HEK293 (cell line): ENCODE results near the gene RPRD1B.
A peak's percentile ranks its signal among the peaks of the same experiment; 100 is the strongest.

Experiments
- ATF2 ChIP-seq: fragments of 450-650 bp; formaldehyde crosslinking; IDR thresholded peaks from 2 replicates; pipeline ENCODE4 v1.5.1; 2016; ENCODE audit warnings: missing biosample characterization, missing genetic modification characterization, low read depth
- CTCF ChIP-seq: fragments of 450-650 bp; formaldehyde crosslinking; IDR thresholded peaks from 2 replicates; pipeline ENCODE4 v1.5.1; 2016; ENCODE audit warnings: missing biosample characterization, missing genetic modification characterization
- SALL2 ChIP-seq: fragments of 450-650 bp; formaldehyde crosslinking; IDR thresholded peaks from 2 replicates; pipeline ENCODE4 v1.5.0; 2017; ENCODE audit warnings: missing biosample characterization, mild to moderate bottlenecking, missing genetic modification characterization, borderline replicate concordance
- TSHZ1 ChIP-seq: fragments of 450-650 bp; formaldehyde crosslinking; IDR thresholded peaks from 2 replicates; pipeline ENCODE4 v1.5.1; 2016; ENCODE audit warnings: missing biosample characterization, missing genetic modification characterization, borderline replicate concordance
- ZNF121 ChIP-seq: fragments of 450-650 bp; formaldehyde crosslinking; IDR thresholded peaks from 2 replicates; pipeline ENCODE4 v1.5.1; 2016; ENCODE audit warnings: missing biosample characterization, missing genetic modification characterization
- ZNF174 ChIP-seq: fragments of 450-650 bp; formaldehyde crosslinking; IDR thresholded peaks from 2 replicates; pipeline ENCODE4 v1.5.0; 2017; ENCODE audit warnings: missing biosample characterization, mild to moderate bottlenecking, missing genetic modification characterization
- ZNF274 ChIP-seq, 2 experiments: fragments of 200-500 bp in 1 of 2; fragments of 450-650 bp in 1 of 2; sonication (Bioruptor generic) in 1 of 2; formaldehyde crosslinking in 1 of 2; IDR thresholded peaks; 2 replicates each; pipeline versions ENCODE4 v1.5.1 to v1.6.1; 2014 to 2016; ENCODE audit warnings: borderline replicate concordance in 1 of 2, inconsistent platforms in 1 of 2, low read length in 1 of 2, missing biosample characterization in 1 of 2, missing genetic modification characterization in 1 of 2
- ZNF518A ChIP-seq: fragments of 450-650 bp; formaldehyde crosslinking; conservative IDR thresholded peaks from 2 replicates; pipeline ENCODE4 v1.5.1; 2016; ENCODE audit warnings: low read depth, missing biosample characterization, missing genetic modification characterization
- ZNF670 ChIP-seq: fragments of 450-650 bp; formaldehyde crosslinking; IDR thresholded peaks from 2 replicates; pipeline ENCODE4 v1.5.1; 2016; ENCODE audit warnings: missing biosample characterization, missing genetic modification characterization, low read depth
- TF ChIP-seq, protein P1 (sequence below): fragments of 450-650 bp; formaldehyde crosslinking; IDR thresholded peaks from 2 replicates; pipeline ENCODE4 v1.5.1; 2016; ENCODE audit warnings: missing biosample characterization, missing genetic modification characterization, low read depth
- TF ChIP-seq, protein P2 (sequence below): fragments of 450-650 bp; formaldehyde crosslinking; IDR thresholded peaks from 2 replicates; pipeline ENCODE4 v1.5.1; 2016; ENCODE audit warnings: missing biosample characterization, missing genetic modification characterization
- TF ChIP-seq, protein P3 (sequence below): fragments of 450-650 bp; formaldehyde crosslinking; IDR thresholded peaks from 2 replicates; pipeline ENCODE4 v1.5.1; 2016; ENCODE audit warnings: missing biosample characterization, missing genetic modification characterization
- TF ChIP-seq, protein P4 (sequence below): fragments of 450-650 bp; formaldehyde crosslinking; IDR thresholded peaks from 2 replicates; pipeline ENCODE4 v1.5.1; 2016; ENCODE audit warnings: missing biosample characterization, missing genetic modification characterization

GRCh38 chr20:38032585-38033329, 789 bp upstream of the RPRD1B start:
- TF ChIP-seq SALL2 (tag by site-specific recombination) = no peak
- no peak for TF ChIP-seq TSHZ1 (tag by site-specific recombination)
- no peak for TF ChIP-seq ZNF174
- no peak for TF ChIP-seq CTCF
- TF ChIP-seq, protein P1, sequence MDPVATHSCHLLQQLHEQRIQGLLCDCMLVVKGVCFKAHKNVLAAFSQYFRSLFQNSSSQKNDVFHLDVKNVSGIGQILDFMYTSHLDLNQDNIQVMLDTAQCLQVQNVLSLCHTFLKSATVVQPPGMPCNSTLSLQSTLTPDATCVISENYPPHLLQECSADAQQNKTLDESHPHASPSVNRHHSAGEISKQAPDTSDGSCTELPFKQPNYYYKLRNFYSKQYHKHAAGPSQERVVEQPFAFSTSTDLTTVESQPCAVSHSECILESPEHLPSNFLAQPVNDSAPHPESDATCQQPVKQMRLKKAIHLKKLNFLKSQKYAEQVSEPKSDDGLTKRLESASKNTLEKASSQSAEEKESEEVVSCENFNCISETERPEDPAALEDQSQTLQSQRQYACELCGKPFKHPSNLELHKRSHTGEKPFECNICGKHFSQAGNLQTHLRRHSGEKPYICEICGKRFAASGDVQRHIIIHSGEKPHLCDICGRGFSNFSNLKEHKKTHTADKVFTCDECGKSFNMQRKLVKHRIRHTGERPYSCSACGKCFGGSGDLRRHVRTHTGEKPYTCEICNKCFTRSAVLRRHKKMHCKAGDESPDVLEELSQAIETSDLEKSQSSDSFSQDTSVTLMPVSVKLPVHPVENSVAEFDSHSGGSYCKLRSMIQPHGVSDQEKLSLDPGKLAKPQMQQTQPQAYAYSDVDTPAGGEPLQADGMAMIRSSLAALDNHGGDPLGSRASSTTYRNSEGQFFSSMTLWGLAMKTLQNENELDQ (tag by site-specific recombination) = no peak
- TF ChIP-seq ZNF670 = no peak
- TF ChIP-seq ATF2 (tag by site-specific recombination) = no peak
- TF ChIP-seq, protein P2, sequence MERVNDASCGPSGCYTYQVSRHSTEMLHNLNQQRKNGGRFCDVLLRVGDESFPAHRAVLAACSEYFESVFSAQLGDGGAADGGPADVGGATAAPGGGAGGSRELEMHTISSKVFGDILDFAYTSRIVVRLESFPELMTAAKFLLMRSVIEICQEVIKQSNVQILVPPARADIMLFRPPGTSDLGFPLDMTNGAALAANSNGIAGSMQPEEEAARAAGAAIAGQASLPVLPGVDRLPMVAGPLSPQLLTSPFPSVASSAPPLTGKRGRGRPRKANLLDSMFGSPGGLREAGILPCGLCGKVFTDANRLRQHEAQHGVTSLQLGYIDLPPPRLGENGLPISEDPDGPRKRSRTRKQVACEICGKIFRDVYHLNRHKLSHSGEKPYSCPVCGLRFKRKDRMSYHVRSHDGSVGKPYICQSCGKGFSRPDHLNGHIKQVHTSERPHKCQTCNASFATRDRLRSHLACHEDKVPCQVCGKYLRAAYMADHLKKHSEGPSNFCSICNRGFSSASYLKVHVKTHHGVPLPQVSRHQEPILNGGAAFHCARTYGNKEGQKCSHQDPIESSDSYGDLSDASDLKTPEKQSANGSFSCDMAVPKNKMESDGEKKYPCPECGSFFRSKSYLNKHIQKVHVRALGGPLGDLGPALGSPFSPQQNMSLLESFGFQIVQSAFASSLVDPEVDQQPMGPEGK = no peak
- TF ChIP-seq ZNF274 (IDR thresholded peaks at IDR 0.05; ENCODE audit: low read length) = no peak
- no peak for TF ChIP-seq ZNF274 (tag by site-specific recombination; IDR thresholded peaks at IDR 0.05; ENCODE audit: borderline replicate concordance)
- TF ChIP-seq ZNF518A (tag by site-specific recombination) = no peak
- no peak for TF ChIP-seq ZNF121
- TF ChIP-seq, protein P3, sequence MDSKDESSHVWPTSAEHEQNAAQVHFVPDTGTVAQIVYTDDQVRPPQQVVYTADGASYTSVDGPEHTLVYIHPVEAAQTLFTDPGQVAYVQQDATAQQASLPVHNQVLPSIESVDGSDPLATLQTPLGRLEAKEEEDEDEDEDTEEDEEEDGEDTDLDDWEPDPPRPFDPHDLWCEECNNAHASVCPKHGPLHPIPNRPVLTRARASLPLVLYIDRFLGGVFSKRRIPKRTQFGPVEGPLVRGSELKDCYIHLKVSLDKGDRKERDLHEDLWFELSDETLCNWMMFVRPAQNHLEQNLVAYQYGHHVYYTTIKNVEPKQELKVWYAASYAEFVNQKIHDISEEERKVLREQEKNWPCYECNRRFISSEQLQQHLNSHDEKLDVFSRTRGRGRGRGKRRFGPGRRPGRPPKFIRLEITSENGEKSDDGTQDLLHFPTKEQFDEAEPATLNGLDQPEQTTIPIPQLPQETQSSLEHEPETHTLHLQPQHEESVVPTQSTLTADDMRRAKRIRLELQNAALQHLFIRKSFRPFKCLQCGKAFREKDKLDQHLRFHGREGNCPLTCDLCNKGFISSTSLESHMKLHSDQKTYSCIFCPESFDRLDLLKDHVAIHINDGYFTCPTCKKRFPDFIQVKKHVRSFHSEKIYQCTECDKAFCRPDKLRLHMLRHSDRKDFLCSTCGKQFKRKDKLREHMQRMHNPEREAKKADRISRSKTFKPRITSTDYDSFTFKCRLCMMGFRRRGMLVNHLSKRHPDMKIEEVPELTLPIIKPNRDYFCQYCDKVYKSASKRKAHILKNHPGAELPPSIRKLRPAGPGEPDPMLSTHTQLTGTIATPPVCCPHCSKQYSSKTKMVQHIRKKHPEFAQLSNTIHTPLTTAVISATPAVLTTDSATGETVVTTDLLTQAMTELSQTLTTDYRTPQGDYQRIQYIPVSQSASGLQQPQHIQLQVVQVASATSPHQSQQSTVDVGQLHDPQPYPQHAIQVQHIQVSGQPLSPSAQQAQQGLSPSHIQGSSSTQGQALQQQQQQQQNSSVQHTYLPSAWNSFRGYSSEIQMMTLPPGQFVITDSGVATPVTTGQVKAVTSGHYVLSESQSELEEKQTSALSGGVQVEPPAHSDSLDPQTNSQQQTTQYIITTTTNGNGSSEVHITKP (tag by site-specific recombination) = 0 out of 2 replicates have a peak, but pooled peaks have one; percentile 99
- TF ChIP-seq, protein P4, sequence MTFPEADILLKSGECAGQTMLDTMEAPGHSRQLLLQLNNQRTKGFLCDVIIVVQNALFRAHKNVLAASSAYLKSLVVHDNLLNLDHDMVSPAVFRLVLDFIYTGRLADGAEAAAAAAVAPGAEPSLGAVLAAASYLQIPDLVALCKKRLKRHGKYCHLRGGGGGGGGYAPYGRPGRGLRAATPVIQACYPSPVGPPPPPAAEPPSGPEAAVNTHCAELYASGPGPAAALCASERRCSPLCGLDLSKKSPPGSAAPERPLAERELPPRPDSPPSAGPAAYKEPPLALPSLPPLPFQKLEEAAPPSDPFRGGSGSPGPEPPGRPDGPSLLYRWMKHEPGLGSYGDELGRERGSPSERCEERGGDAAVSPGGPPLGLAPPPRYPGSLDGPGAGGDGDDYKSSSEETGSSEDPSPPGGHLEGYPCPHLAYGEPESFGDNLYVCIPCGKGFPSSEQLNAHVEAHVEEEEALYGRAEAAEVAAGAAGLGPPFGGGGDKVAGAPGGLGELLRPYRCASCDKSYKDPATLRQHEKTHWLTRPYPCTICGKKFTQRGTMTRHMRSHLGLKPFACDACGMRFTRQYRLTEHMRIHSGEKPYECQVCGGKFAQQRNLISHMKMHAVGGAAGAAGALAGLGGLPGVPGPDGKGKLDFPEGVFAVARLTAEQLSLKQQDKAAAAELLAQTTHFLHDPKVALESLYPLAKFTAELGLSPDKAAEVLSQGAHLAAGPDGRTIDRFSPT (tag by site-specific recombination) = no peak
